Gastrocnemius medialis (tissue), 4 donors: ENCODE measurements around the gene GTF3C4. TPM values are rescaled to one million over a fixed set of nuclear protein-coding genes. Genes with fewer than 3 reads are reported as not detected.
A peak's percentile ranks its signal among the peaks of the same experiment; 100 is the strongest.

Experiments
- ATAC-seq, 2 donors: fragments of 150-250 bp; one replicate each; pipeline ENCODE4 v1.9.1; 2016
- DNase-seq, 2 donors: peaks; one replicate each; pipeline ENCODE4 v3.0.0-alpha.2; 2019
- H3K27ac ChIP-seq, 4 donors: fragments of 200-600 bp; sonication (generic); 1 replicate in 1 of 4; 2 replicates in 3 of 4; pipeline ENCODE4 v1.5.1; 2016 to 2018; ENCODE audit warnings: mild to moderate bottlenecking in 2 of 4, moderate library complexity in 1 of 4
- H3K27me3 ChIP-seq, 3 donors: fragments of 200-600 bp; sonication (generic) in 2 of 3; 1 replicate in 1 of 3; 2 replicates in 2 of 3; pipeline versions ENCODE4 v1.5.1 to v1.6.0; 2016 to 2019; ENCODE audit warnings: mild to moderate bottlenecking in 1 of 3, moderate library complexity in 1 of 3
- H3K36me3 ChIP-seq, 2 donors: fragments of 200-600 bp; sonication (generic) in 1 of 2; one replicate each; pipeline ENCODE4 v1.5.1; 2017 to 2018
- H3K4me1 ChIP-seq, 2 donors: fragments of 200-600 bp; sonication (generic) in 1 of 2; one replicate each; pipeline ENCODE4 v1.5.1; 2016 to 2017; ENCODE audit warnings: mild to moderate bottlenecking in 2 of 2
- H3K4me3 ChIP-seq, 4 donors: fragments of 200-600 bp; sonication (generic) in 3 of 4; 1 replicate in 1 of 4; 2 replicates in 3 of 4; pipeline ENCODE4 v1.5.1; 2016 to 2019; ENCODE audit warnings: mild to moderate bottlenecking in 2 of 4
- H3K9me3 ChIP-seq, 3 donors: fragments of 200-600 bp; sonication (generic) in 2 of 3; 1 replicate in 1 of 3; 2 replicates in 2 of 3; pipeline ENCODE4 v1.5.1; 2016 to 2019
- CTCF ChIP-seq, 5 experiments: fragments of 450-650 bp in 3 of 5; fragments of 200-600 bp in 2 of 5; sonication (generic) in 2 of 5; IDR thresholded peaks in 4 of 5; conservative IDR thresholded peaks in 1 of 5; 1 replicate in 4 of 5; 2 replicates in 1 of 5; pipeline ENCODE4 v1.5.1; 2016 to 2019; ENCODE audit warnings: antibody characterized with exemption in 5 of 5, mild to moderate bottlenecking in 3 of 5, moderate library complexity in 3 of 5
- POLR2A ChIP-seq, 2 donors: fragments of 450-650 bp; IDR thresholded peaks; one replicate each; pipeline ENCODE4 v1.6.1; 2017; ENCODE audit warnings: antibody characterized with exemption in 2 of 2, mild to moderate bottlenecking in 2 of 2, moderate library complexity in 2 of 2
- in situ Hi-C, 4 donors: fragments of 200-750 bp; cut with MboI; loops; one replicate each; pipeline versions ENCODE4 v1.15.0 to v1.8.0; 2017; ENCODE audit warnings: low sequenced_read_pairs in 4 of 4
- intact Hi-C: fragments of 100-400 bp; cut with DNase I; formaldehyde crosslinking; loops from one replicate; pipeline ENCODE4 v1.15.1; 2023; ENCODE audit warnings: low total_unique reads
- total RNA-seq, 4 donors: library from RNA; depleted of rRNA; stranded (reverse); fragments of >200 nt; gene quantifications; one replicate each; pipeline versions ENCODE4 v1.1.0 to v1.2.3, GENCODE V29; 2016

Gene GTF3C4
- total RNA-seq, 4 donors from 2014 or later, result 9.2 to 11.7 (median 10.8) TPM

- no peak overlapping the region for H3K4me3 ChIP-seq
- intact Hi-C loops, result no loop called here
- no peaks in the 10 kb centered on the region for H3K4me1 ChIP-seq
- in situ Hi-C loops, result no loop called here
- no peak for DNase-seq
- no peaks in the 10 kb centered on the region for H3K9me3 ChIP-seq
- no peak overlapping the region for H3K27ac ChIP-seq
- no peaks in the 10 kb centered on the region for H3K27me3 ChIP-seq
- no peak for ATAC-seq
- no peak for TF ChIP-seq POLR2A (IDR thresholded peaks at IDR 0.05)
- no peak for TF ChIP-seq CTCF (IDR thresholded peaks at IDR 0.05 in 4 of 5, conservative IDR thresholded peaks at IDR 0.05 in 1 of 5)
- H3K36me3 ChIP-seq, result peaks cover 0 to 40% of the 10 kb centered on the region in 2 donors
These were observed 7.1 kb upstream of the GTF3C4 start for GRCh38 chr9:132663117-132663516.

GRCh38 chr9:132663851-132664250, 6.4 kb upstream of the GTF3C4 start:
- peaks cover 0 to 3% of the 10 kb centered on the region in 2 donors for H3K4me1 ChIP-seq
- no peaks in the 10 kb centered on the region for H3K27me3 ChIP-seq
- ATAC-seq (no peak), DNase-seq (no peak)
- in situ Hi-C loops, result no loop called here
- intact Hi-C loops, result no loop called here
- no peak overlapping the region for H3K4me3 ChIP-seq
- H3K27ac ChIP-seq, result no peak overlapping the region
- no peak for TF ChIP-seq CTCF (IDR thresholded peaks at IDR 0.05 in 4 of 5, conservative IDR thresholded peaks at IDR 0.05 in 1 of 5)
- no peak for TF ChIP-seq POLR2A (IDR thresholded peaks at IDR 0.05)
- no peaks in the 10 kb centered on the region for H3K9me3 ChIP-seq
- H3K36me3 ChIP-seq, result peaks cover 0 to 35% of the 10 kb centered on the region in 2 donors

DNA sequence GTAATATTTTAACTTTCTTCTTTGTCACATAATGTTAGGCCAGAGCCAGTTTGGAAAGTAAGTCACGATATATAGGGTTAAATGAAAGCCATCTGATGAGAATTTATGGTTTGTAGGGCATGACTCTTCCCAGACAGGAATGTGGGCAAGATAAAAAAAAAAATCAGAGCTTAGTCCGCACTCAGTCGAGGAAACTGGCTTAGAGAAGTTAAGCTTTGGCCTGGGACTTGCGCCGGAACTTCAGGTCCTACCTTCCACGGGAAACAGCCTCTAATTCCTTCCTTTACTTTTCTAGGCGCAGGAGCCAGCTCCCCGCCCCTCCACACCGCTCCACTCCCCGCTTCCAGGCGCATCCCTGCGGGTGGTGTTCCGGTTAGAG, 956 bp upstream of the GTF3C4 start:
- peaks cover 18 to 33% of the 10 kb centered on the region in 2 donors for H3K4me1 ChIP-seq
- no peaks in the 10 kb centered on the region for H3K9me3 ChIP-seq
- TF ChIP-seq POLR2A (IDR thresholded peaks at IDR 0.05), result no peak
- no peak for TF ChIP-seq CTCF (IDR thresholded peaks at IDR 0.05 in 4 of 5, conservative IDR thresholded peaks at IDR 0.05 in 1 of 5)
- no peaks in the 10 kb centered on the region for H3K36me3 ChIP-seq
- in situ Hi-C loops, result no loop called here
- intact Hi-C loops, result no loop called here
- H3K27ac ChIP-seq, result peak overlapping the region; percentile 93 to 98 (median 96)
- ATAC-seq (no peak), DNase-seq (no peak)
- H3K4me3 ChIP-seq, result peak overlapping the region; percentile 89 to 99 (median 97)
- no peaks in the 10 kb centered on the region for H3K27me3 ChIP-seq

DNA sequence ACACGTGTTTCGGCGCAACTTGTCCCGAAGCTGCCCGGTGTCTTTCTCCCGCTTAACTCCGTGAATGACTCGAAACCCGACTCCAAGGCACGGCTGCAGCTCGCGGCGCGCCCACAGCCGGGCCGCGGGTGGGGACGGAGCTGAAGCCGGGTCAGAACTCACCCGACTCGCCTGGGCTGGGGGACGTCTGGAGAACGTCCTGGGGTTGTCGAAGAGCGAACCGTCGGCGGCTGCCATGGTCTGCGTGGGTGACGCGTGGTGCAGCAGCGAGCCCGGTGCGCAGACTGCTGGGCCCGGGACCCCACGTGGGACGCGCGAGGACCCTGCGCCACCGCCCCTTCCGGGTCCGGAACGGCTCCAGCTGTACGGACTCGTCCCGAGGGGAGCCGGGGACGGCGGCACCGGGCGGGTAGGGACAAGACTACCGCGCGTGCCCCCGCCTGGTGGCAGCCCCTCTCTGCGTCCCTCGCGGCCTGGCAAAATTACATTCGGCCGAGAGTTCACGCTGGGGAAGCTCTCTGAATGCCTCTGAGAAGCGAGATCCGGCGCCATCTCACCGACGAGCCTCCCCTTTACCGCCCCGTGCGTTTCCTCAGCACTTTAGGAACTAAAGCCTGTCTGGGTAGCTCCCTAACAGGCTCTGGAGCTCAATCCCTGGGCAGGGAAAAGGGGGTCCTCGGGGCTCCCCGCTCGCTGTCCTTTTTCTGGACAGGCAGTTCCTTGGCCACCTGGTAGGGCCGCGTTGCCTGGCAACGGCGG, 387 bp upstream of the GTF3C4 start, which contains the start of gene DDX31:
Gene DDX31 (minus strand): TSS at position 286 of the 759 bp plus-strand sequence. CDS start 49 bp downstream, at position 237.
- H3K27ac ChIP-seq, result peak within 1 kb of the TSS; percentile 93 to 98 (median 96)
- in situ Hi-C loops (no loop called here), intact Hi-C loops (loop anchor here (5.0 kb wide), 1 partner anchor 747 kb away; the partner anchor contains the start of gene REXO4)
- H3K4me1 ChIP-seq, result peaks cover 18 to 35% of the 10 kb centered on the region in 2 donors
- peak; percentile 70 to 78 for DNase-seq
- no peaks in the 10 kb centered on the region for H3K36me3 ChIP-seq
- no peaks in the 10 kb centered on the region for H3K27me3 ChIP-seq
- ATAC-seq, result peak; percentile 89 to 94
- H3K4me3 ChIP-seq, result peak within 1 kb of the TSS; percentile 89 to 99 (median 97)
- H3K9me3 ChIP-seq, result no peaks in the 10 kb centered on the region
- TF ChIP-seq POLR2A (IDR thresholded peaks at IDR 0.05) (peak; percentile 74 to 77), CTCF (IDR thresholded peaks at IDR 0.05 in 4 of 5, conservative IDR thresholded peaks at IDR 0.05 in 1 of 5) (no peak)
